ENCODE data around the gene MINDY1. TPM values are rescaled to one million over a fixed set of nuclear protein-coding genes. Genes with fewer than 3 reads are reported as not detected.

Gene MINDY1
- total RNA-seq, 2 experiments from 2014 or later = 10.4 TPM

DNA sequence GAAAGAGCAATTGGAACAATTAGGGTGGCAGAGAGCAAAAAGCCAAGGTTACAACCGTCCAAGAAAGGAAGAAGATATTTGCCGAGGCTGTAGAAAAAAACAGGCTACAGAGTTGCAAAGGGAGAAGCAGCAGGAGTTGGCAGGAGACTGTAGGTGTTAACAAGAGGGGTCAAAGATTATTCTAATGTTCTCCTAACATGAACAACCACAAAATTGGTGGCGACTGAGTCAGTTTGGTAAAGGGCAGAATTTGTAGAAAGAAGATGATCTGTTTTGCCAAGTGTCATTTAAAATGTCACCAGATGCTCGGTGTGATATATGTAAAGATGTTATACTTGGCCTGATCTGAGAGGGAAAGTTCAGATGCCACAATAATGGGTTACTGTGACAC, 1.1 kb upstream of the MINDY1 start:
- ATAC-seq (no peak), DNase-seq (no peak)
- Mint-ChIP-seq H3K4me1 (ENCODE audit: low read depth) (peaks cover 73% of the 10 kb centered on the region), H3K36me3 (ENCODE audit: low read depth) (peaks cover 3% of the 10 kb centered on the region), H3K9me3 (no peaks in the 10 kb centered on the region), H3K27ac (peak overlapping the region; percentile 98), H3K27me3 (no peaks in the 10 kb centered on the region), H3K4me3 (peak overlapping the region; percentile 98)
- CTCF ChIA-PET = interaction anchor here (2.0 to 5.4 kb wide), 2 partner anchors 12 to 393 kb away, joined by 4 to 78 read pairs; no protein-coding TSS in a partner anchor
- intact Hi-C loops (cut with micrococcal nuclease) = loop anchor here (5.0 kb wide), 1 partner anchor 149 kb away; the partner anchor contains the start of gene TNFAIP8L2
- POLR2A ChIA-PET = no interaction called here
- TF ChIP-seq, protein P1, sequence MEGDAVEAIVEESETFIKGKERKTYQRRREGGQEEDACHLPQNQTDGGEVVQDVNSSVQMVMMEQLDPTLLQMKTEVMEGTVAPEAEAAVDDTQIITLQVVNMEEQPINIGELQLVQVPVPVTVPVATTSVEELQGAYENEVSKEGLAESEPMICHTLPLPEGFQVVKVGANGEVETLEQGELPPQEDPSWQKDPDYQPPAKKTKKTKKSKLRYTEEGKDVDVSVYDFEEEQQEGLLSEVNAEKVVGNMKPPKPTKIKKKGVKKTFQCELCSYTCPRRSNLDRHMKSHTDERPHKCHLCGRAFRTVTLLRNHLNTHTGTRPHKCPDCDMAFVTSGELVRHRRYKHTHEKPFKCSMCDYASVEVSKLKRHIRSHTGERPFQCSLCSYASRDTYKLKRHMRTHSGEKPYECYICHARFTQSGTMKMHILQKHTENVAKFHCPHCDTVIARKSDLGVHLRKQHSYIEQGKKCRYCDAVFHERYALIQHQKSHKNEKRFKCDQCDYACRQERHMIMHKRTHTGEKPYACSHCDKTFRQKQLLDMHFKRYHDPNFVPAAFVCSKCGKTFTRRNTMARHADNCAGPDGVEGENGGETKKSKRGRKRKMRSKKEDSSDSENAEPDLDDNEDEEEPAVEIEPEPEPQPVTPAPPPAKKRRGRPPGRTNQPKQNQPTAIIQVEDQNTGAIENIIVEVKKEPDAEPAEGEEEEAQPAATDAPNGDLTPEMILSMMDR (IDR thresholded peaks at IDR 0.05) = no peak

- no peak for DNase-seq
- intact Hi-C loops (cut with micrococcal nuclease) = loop anchor here (5.0 kb wide), 1 partner anchor 151 kb away; the partner anchor contains the start of gene TNFAIP8L2
- TF ChIP-seq, protein P1 (IDR thresholded peaks at IDR 0.05) = no peak
- H3K27me3 Mint-ChIP-seq = no peaks in the 10 kb centered on the region
- no peaks in the 10 kb centered on the region for H3K9me3 Mint-ChIP-seq
- H3K36me3 Mint-ChIP-seq (ENCODE audit: low read depth) = peaks cover 5% of the 10 kb centered on the region
- peaks cover 76% of the 10 kb centered on the region for H3K4me1 Mint-ChIP-seq (ENCODE audit: low read depth)
- H3K27ac Mint-ChIP-seq = peak overlapping the region; percentile 98
- POLR2A ChIA-PET = interaction anchor here (0.6 to 2.0 kb wide), 14 partner anchors 9 to 739 kb away, joined by 3 to 12 read pairs (median 3); partner anchors contain the start of gene ANXA9
- no peak for ATAC-seq
- CTCF ChIA-PET = interaction anchor here (0.8 to 5.4 kb wide), 21 partner anchors 10 to 446 kb away, joined by 3 to 78 read pairs (median 4); partner anchors contain the start of genes GABPB2, MLLT11 and TNFAIP8L2
- peak overlapping the region; percentile 98 for H3K4me3 Mint-ChIP-seq
Observed at GRCh38 chr1:151005729-151006319, 878 bp downstream of the MINDY1 start.

- DNase-seq = no peak
- Mint-ChIP-seq H3K9me3 (no peaks in the 10 kb centered on the region), H3K27ac (peak overlapping the region; percentile 42), H3K27me3 (no peaks in the 10 kb centered on the region), H3K4me1 (ENCODE audit: low read depth) (peaks cover 72% of the 10 kb centered on the region), H3K36me3 (ENCODE audit: low read depth) (peaks cover 2% of the 10 kb centered on the region), H3K4me3 (peak overlapping the region; percentile 12)
- no peak for ATAC-seq
- CTCF ChIA-PET = interaction anchor here (1.2 to 5.4 kb wide), 3 partner anchors 7 to 24 kb away, joined by 3 to 78 read pairs (median 7); no protein-coding TSS in a partner anchor
- intact Hi-C loops (cut with micrococcal nuclease) = no loop called here
- TF ChIP-seq, protein P1 (IDR thresholded peaks at IDR 0.05) = no peak
- POLR2A ChIA-PET = no interaction called here
Observed at GRCh38 chr1:151003180-151003579, 3.5 kb downstream of the MINDY1 start.

DNA sequence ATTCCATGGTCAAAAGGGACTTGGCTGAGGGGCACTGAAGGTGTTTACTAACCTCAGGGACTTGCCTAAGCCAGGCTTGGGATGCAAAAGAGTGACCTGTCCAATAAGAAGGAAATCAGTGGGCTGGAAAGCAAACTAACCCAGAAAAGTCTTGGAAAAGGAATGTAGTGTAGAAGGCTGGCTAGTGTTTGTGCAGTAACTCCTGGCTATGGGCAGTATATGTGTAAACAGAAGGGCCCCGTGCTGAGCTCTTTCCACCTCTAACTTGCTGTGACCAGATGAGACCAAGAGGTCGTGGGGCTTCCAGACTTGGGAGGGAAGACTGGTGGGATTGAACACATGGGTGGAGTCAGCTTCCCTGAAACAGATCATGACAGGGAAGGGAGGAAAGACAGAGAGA, 4.1 kb downstream of the MINDY1 start:
- ChIA-PET CTCF (interaction anchor here (1.7 to 5.4 kb wide), 3 partner anchors 7 to 23 kb away, joined by 7 to 78 read pairs (median 13); no protein-coding TSS in a partner anchor), POLR2A (interaction anchor here (1.3 kb wide), 1 partner anchor 426 kb away, joined by 3 read pairs; no protein-coding TSS in a partner anchor)
- Mint-ChIP-seq H3K9me3 (no peaks in the 10 kb centered on the region), H3K4me3 (no peak overlapping the region), H3K27ac (peak overlapping the region; percentile 54), H3K27me3 (no peaks in the 10 kb centered on the region), H3K36me3 (ENCODE audit: low read depth) (peaks cover 2% of the 10 kb centered on the region), H3K4me1 (ENCODE audit: low read depth) (peaks cover 66% of the 10 kb centered on the region)
- no peak for ATAC-seq
- intact Hi-C loops (cut with micrococcal nuclease) = no loop called here
- TF ChIP-seq, protein P1 (IDR thresholded peaks at IDR 0.05) = no peak
- DNase-seq = no peak

- H3K4me1 Mint-ChIP-seq (ENCODE audit: low read depth) = peaks cover 61% of the 10 kb centered on the region
- H3K4me3 Mint-ChIP-seq = no peak overlapping the region
- H3K36me3 Mint-ChIP-seq (ENCODE audit: low read depth) = peaks cover 2% of the 10 kb centered on the region
- no peak for ATAC-seq
- ChIA-PET CTCF (interaction anchor here (1.1 to 2.4 kb wide), 7 partner anchors 10 to 98 kb away, joined by 3 to 13 read pairs (median 5); partner anchors contain the start of gene C1orf56), POLR2A (interaction anchor here (1.0 to 1.6 kb wide), 6 partner anchors 9 to 426 kb away, joined by 3 to 5 read pairs (median 3); no protein-coding TSS in a partner anchor)
- intact Hi-C loops (cut with micrococcal nuclease) = no loop called here
- no peaks in the 10 kb centered on the region for H3K27me3 Mint-ChIP-seq
- no peak for DNase-seq
- no peak overlapping the region for H3K27ac Mint-ChIP-seq
- H3K9me3 Mint-ChIP-seq = no peaks in the 10 kb centered on the region
- TF ChIP-seq, protein P1 (IDR thresholded peaks at IDR 0.05) = no peak
Observed at GRCh38 chr1:151002051-151002450, 4.7 kb downstream of the MINDY1 start.

Measured in activated CD8-positive, alpha-beta T cell treated with anti-CD3 and anti-CD28 coated beads for 36 hours (primary cell).